GM21717 (cell line): ENCODE data around the gene FAXC.
"Not testable (repeated sequence)": the region's sequence is repeated elsewhere in the genome, so short reads cannot be mapped to it uniquely, and the experiment has no call there.

Experiments
- ATAC-seq: cut with Tn5 transposase; IDR thresholded peaks from one replicate; pipeline ENCODE4 v1.9.1; 2021; ENCODE audit warnings: mild to moderate bottlenecking, moderate library complexity; ENCODE audit not compliant: unreplicated experiment

FAXC gene

GRCh38 chr6:99289701-99290100 lies 59.8 kb downstream of the FAXC start:
- ATAC-seq, result no peak

GRCh38 chr6:99288668-99289067 lies 60.8 kb downstream of the FAXC start:
- no peak for ATAC-seq

- ATAC-seq, result no peak
Measured at GRCh38 chr6:99287523-99287922, 62.0 kb downstream of the FAXC start.

- ATAC-seq, result no peak
Measured at GRCh38 chr6:99285881-99286280, 63.6 kb downstream of the FAXC start.

DNA sequence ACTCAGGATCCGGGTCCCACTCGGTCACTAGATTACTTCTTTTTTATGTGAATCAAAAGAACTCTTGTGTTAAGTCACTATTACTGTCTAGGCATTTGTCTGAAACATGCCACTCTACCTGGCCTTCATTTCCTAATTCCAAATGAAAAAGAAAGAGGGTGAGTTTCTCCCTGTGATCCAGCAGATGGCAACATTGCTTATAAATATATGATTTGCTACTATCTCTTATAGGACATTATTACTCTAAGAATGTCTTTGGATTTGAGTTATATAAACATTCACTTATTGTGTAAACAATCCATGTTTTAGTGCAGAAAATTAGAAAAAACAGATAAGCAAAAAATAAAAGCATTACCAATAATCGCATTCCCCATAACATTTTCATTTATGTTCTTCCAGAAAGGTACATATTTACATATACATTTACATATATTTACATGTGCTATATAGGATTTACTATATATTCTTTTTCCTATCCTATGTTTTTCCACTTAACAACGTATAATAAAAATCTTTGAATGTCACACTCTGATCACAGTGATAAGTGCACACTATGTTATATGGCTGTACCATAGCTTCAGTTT lies 66.9 kb downstream of the FAXC start:
- no peak for ATAC-seq

- no peak for ATAC-seq
Measured at GRCh38 chr6:99276747-99277146, 72.7 kb downstream of the FAXC start.

GRCh38 chr6:99270826-99271225 lies 78.6 kb downstream of the FAXC start:
- no peak for ATAC-seq

DNA sequence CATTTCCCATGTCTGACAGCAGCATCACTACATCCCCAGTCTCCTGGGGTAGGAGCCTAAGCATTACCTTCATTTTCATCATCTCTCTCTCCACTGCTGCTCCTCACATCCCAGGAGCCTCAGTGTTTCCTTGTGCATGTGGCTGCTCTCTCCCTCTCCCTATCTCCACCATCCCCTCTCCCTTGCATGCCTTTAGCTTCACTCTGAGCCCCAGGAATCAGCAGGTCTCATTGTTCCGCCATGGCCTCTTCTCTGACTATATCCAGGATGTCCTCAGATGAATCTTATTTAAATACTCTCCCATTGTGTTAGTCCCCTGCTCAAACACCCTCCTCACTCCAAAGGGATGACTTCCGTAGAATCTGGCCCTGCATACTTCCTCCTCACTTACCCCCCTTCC lies 79.4 kb downstream of the FAXC start:
- no peak for ATAC-seq

GRCh38 chr6:99269207-99269606 lies 80.3 kb downstream of the FAXC start:
- no peak for ATAC-seq

DNA sequence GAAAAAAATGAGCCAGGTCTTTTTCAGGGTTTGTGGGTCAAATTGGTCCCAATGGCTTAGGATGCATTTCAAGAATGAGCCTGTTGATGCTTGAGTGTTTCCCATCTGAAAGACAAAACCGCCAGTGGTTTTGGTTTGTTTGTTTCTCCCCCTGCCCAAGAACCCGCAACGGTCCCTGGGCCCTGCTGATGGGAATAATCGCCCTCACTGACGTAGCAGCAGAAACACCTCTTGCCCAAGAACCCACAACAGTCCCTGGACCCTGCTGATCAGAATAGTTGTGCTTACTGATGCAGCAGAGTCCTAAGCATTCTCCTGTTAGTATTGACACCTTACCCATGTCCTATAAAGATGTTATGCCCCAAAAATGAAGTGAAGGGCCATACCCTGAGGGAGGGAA lies 82.5 kb downstream of the FAXC start:
- ATAC-seq, result not testable (repeated sequence)

- ATAC-seq, result not testable (repeated sequence)
Measured at GRCh38 chr6:99265447-99265846, 84.0 kb downstream of the FAXC start.

GRCh38 chr6:99254616-99255550 lies 94.6 kb downstream of the FAXC start:
- ATAC-seq, result no peak

GRCh38 chr6:99253271-99253670 lies 96.2 kb downstream of the FAXC start:
- ATAC-seq, result no peak

- ATAC-seq, result no peak
Measured at GRCh38 chr6:99252421-99252820, 97.1 kb downstream of the FAXC start.

DNA sequence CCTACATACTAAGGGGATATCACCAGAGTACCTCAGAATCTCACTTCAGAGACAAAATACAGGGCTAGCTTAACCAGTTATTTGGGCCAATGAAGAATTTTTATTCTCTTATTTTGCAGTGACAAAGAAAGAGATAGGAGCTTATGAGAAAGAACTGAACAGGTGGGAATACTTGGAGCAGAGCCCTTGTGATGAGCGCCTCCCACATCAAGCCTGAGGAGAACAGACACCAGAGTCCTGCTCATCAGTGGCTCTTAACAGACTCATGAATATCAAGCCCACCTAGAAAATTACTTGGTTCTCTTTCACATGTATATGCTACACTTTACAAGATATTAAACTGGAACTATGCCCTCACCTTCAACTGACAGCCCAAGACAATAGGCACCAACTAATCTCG lies 99.0 kb downstream of the FAXC start:
- ATAC-seq, result no peak

- no peak for ATAC-seq
Measured at GRCh38 chr6:99246602-99247001, 102.9 kb downstream of the FAXC start.

DNA sequence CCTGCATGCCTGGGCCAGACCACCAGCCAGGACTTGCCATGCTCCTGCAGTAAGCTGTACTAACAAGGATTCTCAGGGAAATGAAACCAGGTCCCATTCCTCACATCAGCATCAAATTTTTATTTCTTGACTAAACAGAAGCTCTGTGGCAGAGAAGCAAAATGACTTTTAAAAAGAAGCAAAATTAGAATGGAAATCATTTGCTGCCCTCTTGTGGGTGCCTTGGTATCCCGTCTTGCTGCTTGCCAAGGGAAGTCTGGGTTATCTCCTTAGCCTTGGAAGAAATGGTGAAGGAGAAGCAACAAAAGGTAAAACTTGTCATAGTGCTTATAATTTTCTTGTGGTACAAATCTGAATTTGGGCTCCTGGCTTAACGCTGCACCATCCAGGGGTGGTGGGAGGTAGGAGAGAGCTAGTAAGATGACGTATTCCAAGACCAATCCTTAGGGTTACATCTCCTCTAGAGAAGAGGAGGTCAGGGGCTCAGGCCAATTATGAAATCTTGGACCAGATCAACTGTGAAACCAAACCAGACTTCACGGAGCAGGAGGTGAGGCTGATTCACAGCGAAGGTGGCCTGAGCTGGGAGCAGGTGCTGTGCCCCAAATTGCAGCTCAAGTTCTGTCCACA lies 107.5 kb downstream of the FAXC start:
- ATAC-seq, result no peak

DNA sequence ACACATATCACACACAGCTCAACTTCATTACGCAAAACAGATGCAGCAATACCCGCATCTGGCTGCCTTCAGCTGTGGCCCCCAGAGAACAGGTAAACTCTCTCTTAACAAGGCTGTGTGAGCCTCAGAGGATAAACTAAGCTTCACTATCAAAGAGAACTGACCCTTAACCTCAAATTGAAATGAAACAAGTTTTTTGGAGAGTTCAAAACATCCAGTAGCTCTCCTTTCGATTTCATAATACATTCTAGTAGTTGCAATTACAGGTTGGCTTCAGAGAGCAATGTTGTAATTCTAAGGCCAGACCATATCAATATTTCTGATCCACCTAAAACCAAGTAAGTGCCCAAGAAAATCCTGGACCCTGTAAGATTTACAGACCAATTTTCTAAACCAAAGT lies 113.5 kb downstream of the FAXC start:
- peak; percentile 66 for ATAC-seq

DNA sequence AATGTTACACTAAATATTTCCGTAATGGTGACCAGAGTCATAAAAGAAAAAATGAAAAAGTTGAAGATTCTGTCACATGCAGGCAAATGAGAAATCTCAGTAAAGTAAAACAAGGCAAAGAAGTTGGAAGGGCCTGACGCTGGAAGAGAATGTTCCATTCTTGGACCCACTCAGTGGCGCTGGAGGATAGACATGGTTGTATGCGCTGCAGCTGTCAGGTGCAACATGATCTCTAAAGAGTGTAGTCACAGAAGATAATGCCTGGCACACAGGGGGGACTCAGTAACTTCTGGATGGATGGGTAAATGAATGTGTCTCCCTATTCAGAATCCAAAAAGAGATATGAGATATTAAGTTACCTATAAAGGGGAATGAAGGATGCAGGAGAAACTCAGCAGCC lies 116.3 kb downstream of the FAXC start:
- ATAC-seq, result no peak

- no peak for ATAC-seq
Measured at GRCh38 chr6:99232056-99232455, 117.4 kb downstream of the FAXC start.

GRCh38 chr6:99225172-99225571 lies 124.3 kb downstream of the FAXC start:
- no peak for ATAC-seq
